ENCODE results near the gene SORCS3. TPM values are rescaled to one million over a fixed set of nuclear protein-coding genes. Genes with fewer than 3 reads are reported as not detected.

The SORCS3 gene
- total RNA-seq = 1 to 10 TPM in 1 of 2 donors, not detected in 1; 4.3 TPM

DNA sequence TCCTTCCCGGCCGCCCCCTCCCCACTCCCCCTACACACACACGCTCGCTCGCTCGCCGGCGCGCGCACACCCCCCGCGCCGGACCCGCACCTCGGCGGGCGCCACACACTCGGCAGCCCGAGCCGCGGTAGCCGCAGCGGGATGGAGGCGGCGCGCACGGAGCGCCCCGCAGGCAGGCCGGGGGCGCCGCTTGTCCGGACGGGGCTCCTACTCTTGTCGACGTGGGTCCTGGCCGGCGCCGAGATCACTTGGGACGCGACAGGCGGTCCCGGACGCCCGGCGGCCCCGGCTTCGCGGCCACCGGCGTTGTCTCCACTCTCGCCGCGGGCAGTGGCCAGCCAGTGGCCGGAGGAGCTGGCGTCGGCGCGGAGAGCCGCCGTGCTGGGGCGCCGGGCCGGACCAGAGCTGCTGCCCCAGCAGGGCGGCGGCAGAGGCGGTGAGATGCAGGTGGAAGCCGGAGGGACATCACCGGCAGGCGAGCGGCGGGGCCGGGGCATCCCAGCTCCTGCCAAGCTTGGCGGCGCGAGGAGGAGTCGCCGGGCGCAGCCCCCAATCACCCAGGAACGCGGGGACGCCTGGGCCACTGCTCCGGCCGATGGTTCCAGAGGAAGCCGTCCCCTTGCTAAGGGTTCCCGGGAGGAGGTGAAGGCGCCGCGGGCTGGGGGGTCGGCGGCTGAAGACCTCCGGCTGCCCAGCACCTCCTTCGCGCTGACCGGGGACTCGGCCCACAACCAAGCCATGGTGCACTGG lies at the start of gene SORCS3:
SORCS3 (plus strand) TSS at position 104 of the 750 bp plus-strand sequence.
- peaks cover 37% of the 10 kb centered on the region for H3K27me3 ChIP-seq (replicated peaks; ENCODE audit: insufficient read depth)
- WGBS = under 1% methylated on average over 47 of the region's 96 CpGs
- peak within 1 kb of the TSS in 1 of 2 donors; percentile 7 for H3K4me3 ChIP-seq
- intact Hi-C loops (cut with DNase I) = loop anchor here (10.0 kb wide), 1 partner anchor 283 kb away; no protein-coding TSS in a partner anchor
- no peak for TF ChIP-seq POLR2AphosphoS5 (IDR thresholded peaks at IDR 0.05)
- TF ChIP-seq, protein P1, sequence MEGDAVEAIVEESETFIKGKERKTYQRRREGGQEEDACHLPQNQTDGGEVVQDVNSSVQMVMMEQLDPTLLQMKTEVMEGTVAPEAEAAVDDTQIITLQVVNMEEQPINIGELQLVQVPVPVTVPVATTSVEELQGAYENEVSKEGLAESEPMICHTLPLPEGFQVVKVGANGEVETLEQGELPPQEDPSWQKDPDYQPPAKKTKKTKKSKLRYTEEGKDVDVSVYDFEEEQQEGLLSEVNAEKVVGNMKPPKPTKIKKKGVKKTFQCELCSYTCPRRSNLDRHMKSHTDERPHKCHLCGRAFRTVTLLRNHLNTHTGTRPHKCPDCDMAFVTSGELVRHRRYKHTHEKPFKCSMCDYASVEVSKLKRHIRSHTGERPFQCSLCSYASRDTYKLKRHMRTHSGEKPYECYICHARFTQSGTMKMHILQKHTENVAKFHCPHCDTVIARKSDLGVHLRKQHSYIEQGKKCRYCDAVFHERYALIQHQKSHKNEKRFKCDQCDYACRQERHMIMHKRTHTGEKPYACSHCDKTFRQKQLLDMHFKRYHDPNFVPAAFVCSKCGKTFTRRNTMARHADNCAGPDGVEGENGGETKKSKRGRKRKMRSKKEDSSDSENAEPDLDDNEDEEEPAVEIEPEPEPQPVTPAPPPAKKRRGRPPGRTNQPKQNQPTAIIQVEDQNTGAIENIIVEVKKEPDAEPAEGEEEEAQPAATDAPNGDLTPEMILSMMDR (IDR thresholded peaks at IDR 0.05) = no peak
- no peak for TF ChIP-seq POLR2A (IDR thresholded peaks at IDR 0.05)
- DNase-seq (ENCODE audit: low spot score) = no peak
- no peaks in the 10 kb centered on the region for H3K36me3 ChIP-seq
- no peak within 1 kb of the TSS for H3K27ac ChIP-seq
- H3K4me1 ChIP-seq (replicated peaks) = no peaks in the 10 kb centered on the region
- H3K9me3 ChIP-seq = no peaks in the 10 kb centered on the region

DNA sequence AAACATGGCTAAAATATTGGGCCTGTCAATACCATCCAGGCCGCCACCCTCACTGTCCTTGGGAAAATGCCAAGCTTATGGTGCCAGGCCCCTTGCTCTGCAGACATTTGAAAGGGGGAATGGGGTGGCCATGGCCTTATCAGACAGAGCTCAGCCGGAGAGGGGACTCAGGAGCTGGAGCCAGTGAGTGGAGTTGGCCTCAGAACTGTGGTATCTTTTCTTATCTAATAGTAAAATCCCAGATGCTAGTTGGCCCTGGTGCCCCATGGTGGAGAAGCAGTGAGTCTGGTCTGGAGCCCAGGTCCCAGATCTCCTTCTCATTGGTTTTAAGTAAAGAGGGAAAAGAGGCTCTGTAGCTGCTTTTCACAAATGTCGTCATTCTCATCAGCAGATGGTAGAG lies 49.6 kb upstream of the SORCS3 start:
- no peaks in the 10 kb centered on the region for H3K4me1 ChIP-seq (replicated peaks)
- intact Hi-C loops (cut with DNase I) = no loop called here
- WGBS = 87% methylated on average over 3 of the region's 3 CpGs
- H3K4me3 ChIP-seq = no peak overlapping the region
- no peaks in the 10 kb centered on the region for H3K36me3 ChIP-seq
- H3K27ac ChIP-seq = no peak overlapping the region
- no peak for DNase-seq (ENCODE audit: low spot score)
- peaks cover 2% of the 10 kb centered on the region for H3K27me3 ChIP-seq (replicated peaks; ENCODE audit: insufficient read depth)
- TF ChIP-seq POLR2A (IDR thresholded peaks at IDR 0.05) = no peak
- no peaks in the 10 kb centered on the region for H3K9me3 ChIP-seq

DNA sequence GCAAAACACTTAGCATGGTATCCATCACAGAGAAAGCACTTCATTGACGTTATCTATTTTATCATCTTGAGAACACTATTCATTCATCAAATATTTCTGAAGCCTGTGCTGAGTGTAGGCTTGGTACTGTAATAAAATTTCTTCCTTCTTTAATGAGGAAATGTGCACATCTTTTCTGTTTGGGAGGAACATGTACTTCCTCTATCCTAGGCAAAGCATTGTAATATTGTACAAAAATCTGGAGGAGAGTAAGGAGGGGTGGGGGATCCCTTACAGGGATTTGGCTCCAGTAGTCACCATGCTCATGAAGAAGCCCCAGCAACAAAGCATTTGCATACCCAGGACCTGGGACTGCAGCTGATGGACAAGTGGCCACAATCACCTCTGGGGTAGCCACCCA lies 39.9 kb upstream of the SORCS3 start:
- Histone ChIP-seq H3K36me3 (no peaks in the 10 kb centered on the region), H3K27me3 (replicated peaks; ENCODE audit: insufficient read depth) (no peaks in the 10 kb centered on the region), H3K4me1 (replicated peaks) (no peaks in the 10 kb centered on the region), H3K27ac (no peak overlapping the region), H3K9me3 (no peaks in the 10 kb centered on the region), H3K4me3 (no peak overlapping the region)
- intact Hi-C loops (cut with DNase I) = no loop called here
- no peak for TF ChIP-seq POLR2A (IDR thresholded peaks at IDR 0.05)
- TF ChIP-seq, protein P1 (IDR thresholded peaks at IDR 0.05) = no peak
- no peak for TF ChIP-seq POLR2AphosphoS5 (IDR thresholded peaks at IDR 0.05)
- 57% methylated on average over 1 of the region's 1 CpG for WGBS
- no peak for DNase-seq (ENCODE audit: low spot score)

DNA sequence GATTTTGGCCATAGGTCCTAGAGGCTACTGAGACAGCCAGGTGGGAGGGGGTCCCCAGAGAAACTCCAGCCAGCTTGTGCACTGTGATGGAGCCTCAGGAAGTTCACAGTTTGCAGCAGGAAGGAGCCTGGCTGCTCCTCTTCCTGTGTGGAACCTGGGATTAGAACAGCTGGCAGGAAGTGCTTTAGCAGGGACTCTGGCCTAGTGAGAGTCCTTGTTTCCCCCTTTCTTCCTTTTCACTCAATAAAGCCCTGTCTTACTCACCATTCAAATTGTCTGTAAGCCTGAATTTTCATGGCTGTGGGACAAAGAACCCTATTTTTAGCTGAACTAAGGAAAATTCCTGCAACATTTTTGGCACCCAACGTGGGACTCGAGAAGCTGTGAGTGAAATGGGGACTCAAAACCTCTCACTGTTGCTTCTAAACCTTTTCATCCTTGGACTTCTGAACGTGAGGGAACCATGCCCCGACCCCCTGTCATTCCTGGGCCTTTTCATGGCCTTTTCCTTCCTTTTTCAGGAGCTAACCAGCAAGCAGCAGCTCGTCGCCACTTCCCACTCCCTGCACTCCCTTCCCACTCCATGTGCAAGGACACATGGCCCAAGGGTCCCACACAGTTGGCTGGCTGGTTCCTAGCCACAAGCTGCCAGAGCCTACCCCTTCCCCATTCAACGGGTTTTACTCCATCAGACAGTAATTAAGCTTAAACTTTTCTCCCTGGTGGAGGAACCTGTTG lies 32.8 kb upstream of the SORCS3 start:
- TF ChIP-seq POLR2AphosphoS5 (IDR thresholded peaks at IDR 0.05) (no peak), POLR2A (IDR thresholded peaks at IDR 0.05) (no peak)
- TF ChIP-seq, protein P1 (IDR thresholded peaks at IDR 0.05) = no peak
- DNase-seq (ENCODE audit: low spot score) = no peak

DNA sequence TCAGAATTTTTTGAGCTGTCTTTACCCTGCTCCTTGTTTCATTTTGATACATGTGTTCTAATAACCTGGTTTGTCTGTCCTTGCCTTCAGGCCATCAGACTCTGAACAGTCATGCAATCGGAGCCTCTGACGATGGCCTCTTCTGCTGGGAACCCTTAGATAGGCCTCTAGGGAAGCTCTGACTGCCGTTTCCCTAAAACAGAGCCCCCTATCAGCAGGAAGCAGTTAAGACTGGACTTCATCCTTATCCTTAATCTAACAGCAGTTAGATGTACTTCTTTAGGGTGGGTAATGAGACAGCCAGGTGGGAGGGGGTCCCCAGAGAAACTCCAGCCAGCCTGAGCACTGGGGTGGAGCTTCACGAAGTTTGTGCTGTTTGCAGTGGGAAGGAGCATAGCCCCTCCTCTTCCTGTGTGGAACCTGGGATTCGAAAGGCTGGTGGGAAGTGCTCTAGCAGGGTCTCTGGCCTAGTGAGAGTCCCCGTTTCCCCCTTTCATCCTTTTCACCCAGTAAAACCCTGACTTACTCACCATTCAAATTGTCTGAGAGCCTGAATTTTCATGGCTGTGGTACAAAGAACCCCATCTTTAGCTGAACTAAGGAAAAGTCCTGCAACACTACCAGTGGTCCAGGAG lies 28.4 kb upstream of the SORCS3 start:
- DNase-seq (ENCODE audit: low spot score) = no peak
- TF ChIP-seq POLR2AphosphoS5 (IDR thresholded peaks at IDR 0.05) = no peak
- no peaks in the 10 kb centered on the region for H3K4me1 ChIP-seq (replicated peaks)
- H3K9me3 ChIP-seq = no peaks in the 10 kb centered on the region
- no peaks in the 10 kb centered on the region for H3K36me3 ChIP-seq
- 60% methylated on average over 6 of the region's 6 CpGs for WGBS
- no peak overlapping the region for H3K27ac ChIP-seq
- no peak overlapping the region for H3K4me3 ChIP-seq
- intact Hi-C loops (cut with DNase I) = no loop called here
- no peaks in the 10 kb centered on the region for H3K27me3 ChIP-seq (replicated peaks; ENCODE audit: insufficient read depth)

More for the DNA sequence above, 32.8 kb upstream of the SORCS3 start:
- Histone ChIP-seq H3K27ac (no peak overlapping the region), H3K4me1 (replicated peaks) (no peaks in the 10 kb centered on the region), H3K36me3 (no peaks in the 10 kb centered on the region), H3K9me3 (no peaks in the 10 kb centered on the region), H3K27me3 (replicated peaks; ENCODE audit: insufficient read depth) (no peaks in the 10 kb centered on the region), H3K4me3 (no peak overlapping the region)
- WGBS = 85% methylated on average over 7 of the region's 7 CpGs
- intact Hi-C loops (cut with DNase I) = no loop called here
